ENCODE data around the gene UCP3.

UCP3 gene

GRCh38 chr11:74001822-74002286, 7.0 kb downstream of the UCP3 start:
- TF ChIP-seq CTCF (IDR thresholded peaks at IDR 0.05; ENCODE audit: low read depth, low read length, missing control alignments): no peak
- in situ Hi-C loops (cut with HindIII; ENCODE audit: low sequenced_read_pairs): no loop called here
- no peak for DNase-seq (ENCODE audit: low read depth)

GRCh38 chr11:74000307-74001133, 8.4 kb downstream of the UCP3 start:
- in situ Hi-C loops (cut with HindIII; ENCODE audit: low sequenced_read_pairs): no loop called here
- DNase-seq (ENCODE audit: low read depth): no peak

More at GRCh38 chr11:74001822-74002286, 7.0 kb downstream of the UCP3 start:
- H3K4me3 ChIP-seq (ENCODE audit: low read depth, low read length): no peak overlapping the region

GRCh38 chr11:73999581-74000306, 9.1 kb downstream of the UCP3 start:
- in situ Hi-C loops (cut with HindIII; ENCODE audit: low sequenced_read_pairs): no loop called here
- no peak for DNase-seq (ENCODE audit: low read depth)
- no peak for TF ChIP-seq CTCF (IDR thresholded peaks at IDR 0.05; ENCODE audit: low read depth, low read length, missing control alignments)
- H3K4me3 ChIP-seq (ENCODE audit: low read depth, low read length): no peak overlapping the region

More at GRCh38 chr11:74000307-74001133, 8.4 kb downstream of the UCP3 start:
- no peak overlapping the region for H3K4me3 ChIP-seq (ENCODE audit: low read depth, low read length)
- TF ChIP-seq CTCF (IDR thresholded peaks at IDR 0.05; ENCODE audit: low read depth, low read length, missing control alignments): no peak

GRCh38 chr11:73998846-73999575, 9.9 kb downstream of the UCP3 start:
- no peak overlapping the region for H3K4me3 ChIP-seq (ENCODE audit: low read depth, low read length)
- in situ Hi-C loops (cut with HindIII; ENCODE audit: low sequenced_read_pairs): no loop called here
- DNase-seq (ENCODE audit: low read depth): no peak
- TF ChIP-seq CTCF (IDR thresholded peaks at IDR 0.05; ENCODE audit: low read depth, low read length, missing control alignments): no peak

- in situ Hi-C loops (cut with HindIII; ENCODE audit: low sequenced_read_pairs): no loop called here
- H3K4me3 ChIP-seq (ENCODE audit: low read depth, low read length): no peak overlapping the region
- no peak for DNase-seq (ENCODE audit: low read depth)
- TF ChIP-seq CTCF (IDR thresholded peaks at IDR 0.05; ENCODE audit: low read depth, low read length, missing control alignments): no peak
Observed at GRCh38 chr11:73997120-73997770, 11.6 kb downstream of the UCP3 start.

Data from astrocyte of the cerebellum (primary cell).